NAMALWA (cell line): ENCODE measurements around the gene LDB1.
A peak's percentile ranks its signal among the peaks of the same experiment; 100 is the strongest.

Experiments used
- DNase-seq: peaks from one replicate; pipeline ENCODE4 v3.0.0-alpha.2; 2015; ENCODE audit warnings: low spot score

The LDB1 gene

GRCh38 chr10:102120142-102120990 is at the start of gene LDB1:
Gene LDB1 (minus strand): TSS chr10:102120368. CDS start chr10:102120110, 258 bp downstream.
- peak; percentile 89 for DNase-seq

- peak; percentile 17 for DNase-seq
These were observed 47.7 kb upstream of the LDB1 start for GRCh38 chr10:102167861-102168260.

- DNase-seq = peak; percentile 29
These were observed 43.3 kb upstream of the LDB1 start for GRCh38 chr10:102163342-102163989.

- no peak for DNase-seq
These were observed 39.7 kb upstream of the LDB1 start for GRCh38 chr10:102159831-102160230.

- DNase-seq = no peak
These were observed 39.0 kb upstream of the LDB1 start for GRCh38 chr10:102159051-102159597.

GRCh38 chr10:102157224-102157623 is 37.1 kb upstream of the LDB1 start:
- DNase-seq = no peak

GRCh38 chr10:102154466-102155116 is 34.4 kb upstream of the LDB1 start:
- no peak for DNase-seq

- DNase-seq = no peak
These were observed 33.0 kb upstream of the LDB1 start for GRCh38 chr10:102153093-102153620.

GRCh38 chr10:102152545-102152890 is 32.4 kb upstream of the LDB1 start:
- no peak for DNase-seq

- DNase-seq = peak; percentile 99
These were observed 31.8 kb upstream of the LDB1 start, which contains the start of gene NOLC1 for GRCh38 chr10:102151774-102152544. Gene NOLC1 (plus strand): TSS chr10:102152389. CDS start chr10:102152411, 22 bp downstream.

- DNase-seq = peak; percentile 38
These were observed 31.0 kb upstream of the LDB1 start for GRCh38 chr10:102150970-102151773.

GRCh38 chr10:102148275-102148674 is 28.1 kb upstream of the LDB1 start:
- no peak for DNase-seq

- DNase-seq = no peak
These were observed 27.4 kb upstream of the LDB1 start for GRCh38 chr10:102147561-102147960.

GRCh38 chr10:102146971-102147428 is 26.8 kb upstream of the LDB1 start:
- no peak for DNase-seq

GRCh38 chr10:102141583-102142107 is 21.5 kb upstream of the LDB1 start:
- no peak for DNase-seq

GRCh38 chr10:102140913-102141540 is 20.9 kb upstream of the LDB1 start:
- no peak for DNase-seq

- no peak for DNase-seq
These were observed 20.1 kb upstream of the LDB1 start for GRCh38 chr10:102140218-102140617.

- DNase-seq = no peak
These were observed 19.3 kb upstream of the LDB1 start for GRCh38 chr10:102139281-102140110.
